Measurements from ENCODE around the gene DBR1.

Gene DBR1

DNA sequence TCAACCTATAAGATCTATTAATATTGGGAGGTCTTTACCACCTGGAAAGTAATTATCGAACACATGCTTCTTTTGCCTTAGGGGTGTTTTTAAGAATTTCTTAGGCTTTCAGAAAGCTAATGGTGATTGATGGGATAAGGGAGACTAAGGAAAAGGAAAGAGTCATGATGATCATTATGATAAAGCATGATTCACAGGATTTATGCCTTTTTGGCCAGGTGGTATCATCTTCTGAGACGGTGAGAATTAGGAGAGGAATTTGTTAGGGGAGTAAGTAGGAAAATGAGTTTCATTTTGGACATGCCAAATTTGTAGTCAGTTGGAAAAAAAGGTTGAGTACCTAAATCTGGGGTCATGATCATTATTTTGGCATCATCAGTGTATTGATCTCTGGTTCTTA lies 21.3 kb upstream of the DBR1 start:
- ChIA-PET CTCF (no interaction called here), POLR2A (interaction anchor here (2.7 kb wide), 1 partner anchor 8 kb away, joined by 9 read pairs; no protein-coding TSS in a partner anchor)
- no peak for DNase-seq (ENCODE audit: extremely low spot score)
- TF ChIP-seq SP1 (IDR thresholded peaks at IDR 0.05) = no peak
- no peak for TF ChIP-seq TARDBP (IDR thresholded peaks at IDR 0.05)
- no peak for TF ChIP-seq L3MBTL2 (conservative IDR thresholded peaks at IDR 0.05)
- TF ChIP-seq PKNOX1 (IDR thresholded peaks at IDR 0.05) = no peak
- no peak for TF ChIP-seq BHLHE40 (IDR thresholded peaks at IDR 0.05; ENCODE audit: borderline replicate concordance)
- no peak for TF ChIP-seq NFRKB (IDR thresholded peaks at IDR 0.05)
- TF ChIP-seq LEF1 (IDR thresholded peaks at IDR 0.05; ENCODE audit: borderline replicate concordance) = no peak
- no peak for TF ChIP-seq CTBP1 (IDR thresholded peaks at IDR 0.05; ENCODE audit: borderline replicate concordance)
- no peak for TF ChIP-seq FOXA1 (IDR thresholded peaks at IDR 0.05)
- TF ChIP-seq ARNT (IDR thresholded peaks at IDR 0.05) = no peak
- TF ChIP-seq SUZ12 (IDR thresholded peaks at IDR 0.05) = no peak
- no peak for TF ChIP-seq ZNF384 (IDR thresholded peaks at IDR 0.05)
- TF ChIP-seq HDGF (IDR thresholded peaks at IDR 0.05; ENCODE audit: borderline replicate concordance) = no peak
- no peak for TF ChIP-seq FOXM1 (IDR thresholded peaks at IDR 0.05; ENCODE audit: borderline replicate concordance)
- no peak for TF ChIP-seq FOXK2 (IDR thresholded peaks at IDR 0.05)
- TF ChIP-seq ELF4 (IDR thresholded peaks at IDR 0.05) = no peak

DNA sequence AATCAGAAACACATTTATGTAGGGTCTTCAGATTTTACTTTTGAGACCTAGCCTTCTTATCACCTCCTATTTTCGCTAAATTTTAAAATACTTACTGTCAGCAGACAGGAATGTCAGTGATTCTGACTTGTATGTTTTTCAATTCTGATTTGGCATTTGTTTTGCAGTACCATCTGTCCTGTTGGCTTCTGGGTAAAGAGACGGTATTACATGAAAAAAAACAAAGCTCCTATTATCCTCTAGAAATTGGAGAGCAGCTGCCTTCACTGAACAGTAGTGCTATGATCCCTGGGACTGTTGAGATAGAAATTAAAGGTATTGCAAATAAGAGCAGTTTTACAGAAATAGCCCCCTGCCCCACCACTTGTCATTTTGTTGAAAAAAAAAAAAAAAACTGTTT lies 20.8 kb upstream of the DBR1 start:
- no peak for DNase-seq (ENCODE audit: extremely low spot score)
- POLR2A ChIA-PET = interaction anchor here (2.7 kb wide), 1 partner anchor 8 kb away, joined by 9 read pairs; no protein-coding TSS in a partner anchor
- TF ChIP-seq HDGF (IDR thresholded peaks at IDR 0.05; ENCODE audit: borderline replicate concordance) (no peak), ELF4 (IDR thresholded peaks at IDR 0.05) (no peak), FOXK2 (IDR thresholded peaks at IDR 0.05) (no peak), BHLHE40 (IDR thresholded peaks at IDR 0.05; ENCODE audit: borderline replicate concordance) (no peak), FOXA1 (IDR thresholded peaks at IDR 0.05) (no peak), NFRKB (IDR thresholded peaks at IDR 0.05) (no peak), L3MBTL2 (conservative IDR thresholded peaks at IDR 0.05) (no peak), LEF1 (IDR thresholded peaks at IDR 0.05; ENCODE audit: borderline replicate concordance) (no peak), FOXM1 (IDR thresholded peaks at IDR 0.05; ENCODE audit: borderline replicate concordance) (no peak), CTBP1 (IDR thresholded peaks at IDR 0.05; ENCODE audit: borderline replicate concordance) (no peak), ZNF384 (IDR thresholded peaks at IDR 0.05) (no peak), SUZ12 (IDR thresholded peaks at IDR 0.05) (no peak), PKNOX1 (IDR thresholded peaks at IDR 0.05) (no peak), TARDBP (IDR thresholded peaks at IDR 0.05) (no peak), SP1 (IDR thresholded peaks at IDR 0.05) (no peak), ARNT (IDR thresholded peaks at IDR 0.05) (no peak)
- CTCF ChIA-PET = no interaction called here

DNA sequence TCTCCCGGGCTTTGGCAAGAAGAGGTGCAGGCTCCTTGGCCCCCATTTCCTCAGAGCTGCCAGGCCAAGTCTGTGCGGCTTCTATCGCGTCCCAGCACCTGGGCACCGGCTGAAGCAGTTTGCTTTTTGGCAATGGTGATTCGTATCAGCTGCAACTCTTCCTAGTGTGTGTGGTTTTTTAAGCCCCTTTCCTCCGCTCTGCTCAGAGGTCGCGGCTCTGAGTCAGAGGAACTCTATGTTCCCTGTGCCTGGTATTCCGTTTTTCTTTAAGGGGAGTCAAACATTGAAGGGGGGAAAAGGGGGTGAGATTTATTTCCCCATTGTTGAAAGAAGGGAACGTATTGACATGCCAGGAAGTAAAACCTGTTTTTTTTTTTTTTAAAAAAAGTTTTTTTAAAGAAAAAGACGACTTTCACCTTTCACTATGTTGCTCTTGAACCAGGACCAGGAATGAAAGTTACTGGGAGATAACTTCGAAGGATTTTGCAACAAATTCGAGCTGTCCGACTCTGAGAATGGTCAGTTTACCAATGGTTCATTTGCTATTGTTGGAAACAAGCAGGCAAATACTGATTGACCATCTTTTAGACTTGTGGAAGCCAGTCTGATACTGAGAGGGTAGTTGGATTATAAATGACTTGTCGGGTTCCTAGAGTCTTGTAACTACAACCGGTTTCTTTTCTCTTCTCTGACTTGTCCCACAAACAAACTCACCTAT lies 13.5 kb upstream of the DBR1 start:
- POLR2A ChIA-PET = interaction anchor here (0.7 to 4.0 kb wide), 4 partner anchors 9 to 141 kb away, joined by 3 to 35 read pairs (median 7); partner anchors contain the start of gene DBR1
- CTCF ChIA-PET = no interaction called here
- TF ChIP-seq FOXK2 (IDR thresholded peaks at IDR 0.05) = no peak
- no peak for TF ChIP-seq TARDBP (IDR thresholded peaks at IDR 0.05)
- no peak for TF ChIP-seq NFRKB (IDR thresholded peaks at IDR 0.05)
- TF ChIP-seq PKNOX1 (IDR thresholded peaks at IDR 0.05) = no peak
- TF ChIP-seq ARNT (IDR thresholded peaks at IDR 0.05) = no peak
- no peak for TF ChIP-seq BHLHE40 (IDR thresholded peaks at IDR 0.05; ENCODE audit: borderline replicate concordance)
- no peak for TF ChIP-seq ZNF384 (IDR thresholded peaks at IDR 0.05)
- TF ChIP-seq ELF4 (IDR thresholded peaks at IDR 0.05) = no peak
- TF ChIP-seq CTBP1 (IDR thresholded peaks at IDR 0.05; ENCODE audit: borderline replicate concordance) = no peak
- no peak for TF ChIP-seq SP1 (IDR thresholded peaks at IDR 0.05)
- DNase-seq (ENCODE audit: extremely low spot score) = no peak

DNA sequence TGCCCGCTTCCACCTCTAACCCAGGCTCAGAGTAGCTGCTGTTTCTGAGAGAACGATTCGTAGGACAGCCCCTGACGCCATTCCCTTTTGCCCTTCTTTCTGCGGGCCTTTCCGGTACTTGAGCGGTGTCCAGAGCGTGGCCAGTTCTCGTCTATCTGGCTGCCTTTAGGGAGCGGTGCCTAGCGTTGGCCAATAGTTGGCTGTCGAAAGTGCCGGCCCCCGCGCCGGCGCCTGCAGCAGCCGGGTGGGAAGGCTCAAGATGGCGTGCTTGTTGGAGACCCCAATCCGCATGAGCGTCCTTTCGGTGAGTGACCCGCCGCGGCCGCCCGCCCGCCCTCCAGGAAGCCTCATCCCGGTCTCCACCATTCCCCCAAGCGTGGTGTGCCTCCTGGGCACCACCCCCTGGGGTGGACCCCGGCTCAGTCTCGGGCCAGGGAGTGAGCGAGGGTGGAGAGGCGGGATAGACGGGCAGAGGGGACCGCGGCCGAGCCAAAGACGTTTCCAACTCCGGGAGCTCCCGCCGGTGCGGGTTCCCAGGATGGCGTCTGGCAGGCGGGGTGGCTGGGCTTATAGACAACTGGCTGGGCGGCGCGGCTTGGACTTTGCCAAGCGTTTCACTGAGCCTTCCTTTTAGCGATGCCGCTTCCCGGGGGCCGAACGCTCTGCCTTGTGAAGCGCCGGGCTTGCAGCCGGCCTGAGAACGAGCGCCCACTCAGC lies 12.7 kb upstream of the DBR1 start, which contains the start of gene ARMC8:
ARMC8 (plus strand) TSS at position 6 of the 717 bp plus-strand sequence; CDS start at position 260, 254 bp downstream.
- ChIA-PET CTCF (no interaction called here), POLR2A (interaction anchor here (0.7 to 4.0 kb wide), 8 partner anchors 9 to 141 kb away, joined by 3 to 35 read pairs (median 3); partner anchors contain the start of gene DBR1)
- TF ChIP-seq PKNOX1 (IDR thresholded peaks at IDR 0.05) = no peak
- TF ChIP-seq ELF4 (IDR thresholded peaks at IDR 0.05) = no peak; the same call in 1 of the 2 replicates
- no peak for TF ChIP-seq SP1 (IDR thresholded peaks at IDR 0.05)
- peak; percentile 77 for TF ChIP-seq NFRKB (IDR thresholded peaks at IDR 0.05)
- TF ChIP-seq FOXK2 (IDR thresholded peaks at IDR 0.05) = no peak
- TF ChIP-seq L3MBTL2 (conservative IDR thresholded peaks at IDR 0.05) = peak; percentile 65
- DNase-seq (ENCODE audit: extremely low spot score) = peak; percentile 56

- CTCF ChIA-PET = no interaction called here
These were observed 12.1 kb upstream of the DBR1 start for GRCh38 chr3:138186803-138187295.

More at GRCh38 chr3:138186803-138187295, 12.1 kb upstream of the DBR1 start:
- POLR2A ChIA-PET = interaction anchor here (0.7 to 4.0 kb wide), 7 partner anchors 9 to 142 kb away, joined by 3 to 35 read pairs (median 3); partner anchors contain the start of gene DBR1
- peak; percentile 96 for DNase-seq (ENCODE audit: extremely low spot score)
- TF ChIP-seq PKNOX1 (IDR thresholded peaks at IDR 0.05) (peak; percentile 74), ELF4 (IDR thresholded peaks at IDR 0.05) (no peak), HDGF (IDR thresholded peaks at IDR 0.05; ENCODE audit: borderline replicate concordance) (no peak)

All from HEK293T (cell line).